ENCODE results near the gene PPP5C.
"Not testable (repeated sequence)": the region's sequence is repeated elsewhere in the genome, so short reads cannot be mapped to it uniquely, and the experiment has no call there.

Gene PPP5C

GRCh38 chr19:46410205-46411087, 63.6 kb downstream of the PPP5C start:
- no peak for DNase-seq

- no peak for DNase-seq
Observed at GRCh38 chr19:46411088-46411924, 64.4 kb downstream of the PPP5C start.

GRCh38 chr19:46411925-46412649, 65.2 kb downstream of the PPP5C start:
- no peak for DNase-seq

GRCh38 chr19:46412650-46413261, 65.9 kb downstream of the PPP5C start:
- DNase-seq: no peak

- peak; percentile 44 for DNase-seq
Observed at GRCh38 chr19:46413262-46414031, 66.6 kb downstream of the PPP5C start, which contains the start of gene CCDC8. Gene CCDC8 (minus strand): TSS chr19:46413564. CDS start chr19:46412810, 754 bp downstream.

- DNase-seq: not testable (repeated sequence)
Observed at GRCh38 chr19:46414899-46415298, 68.0 kb downstream of the PPP5C start.

- DNase-seq: peak; percentile 68
Observed at GRCh38 chr19:46415804-46416709, 69.2 kb downstream of the PPP5C start.

- DNase-seq: no peak
Observed at GRCh38 chr19:46420056-46420455, 73.2 kb downstream of the PPP5C start.

GRCh38 chr19:46422344-46422743, 75.5 kb downstream of the PPP5C start:
- DNase-seq: no peak

GRCh38 chr19:46423188-46423587, 76.3 kb downstream of the PPP5C start:
- no peak for DNase-seq

- DNase-seq: no peak
Observed at GRCh38 chr19:46426035-46426505, 79.2 kb downstream of the PPP5C start.

- DNase-seq: peak; percentile 64
Observed at GRCh38 chr19:46426506-46427162, 79.7 kb downstream of the PPP5C start.

GRCh38 chr19:46427518-46428045, 80.7 kb downstream of the PPP5C start:
- no peak for DNase-seq

GRCh38 chr19:46428239-46429135, 81.6 kb downstream of the PPP5C start, which contains the start of gene PNMA8C:
Gene PNMA8C (minus strand): TSS chr19:46428936. CDS start chr19:46428359, 577 bp downstream.
- DNase-seq: no peak

GRCh38 chr19:46429999-46430398, 83.1 kb downstream of the PPP5C start:
- no peak for DNase-seq

GRCh38 chr19:46431824-46432223, 84.9 kb downstream of the PPP5C start:
- DNase-seq: no peak

- DNase-seq: not testable (repeated sequence)
Observed at GRCh38 chr19:46433470-46433869, 86.6 kb downstream of the PPP5C start.

GRCh38 chr19:46435009-46435408, 88.1 kb downstream of the PPP5C start:
- DNase-seq: no peak
